HPDE6-E6E7 (cell line): ENCODE results near the gene PAOX.
"Not testable (repeated sequence)": the region's sequence is repeated elsewhere in the genome, so short reads cannot be mapped to it uniquely, and the experiment has no call there.

Source experiments
- DNase-seq: peaks from one replicate; pipeline ENCODE4 v3.0.0; 2011; ENCODE audit warnings: missing footprints; ENCODE audit errors: extremely low spot score

Gene PAOX

GRCh38 chr10:133405272-133405671, 26.2 kb downstream of the PAOX start:
- no peak for DNase-seq

DNA sequence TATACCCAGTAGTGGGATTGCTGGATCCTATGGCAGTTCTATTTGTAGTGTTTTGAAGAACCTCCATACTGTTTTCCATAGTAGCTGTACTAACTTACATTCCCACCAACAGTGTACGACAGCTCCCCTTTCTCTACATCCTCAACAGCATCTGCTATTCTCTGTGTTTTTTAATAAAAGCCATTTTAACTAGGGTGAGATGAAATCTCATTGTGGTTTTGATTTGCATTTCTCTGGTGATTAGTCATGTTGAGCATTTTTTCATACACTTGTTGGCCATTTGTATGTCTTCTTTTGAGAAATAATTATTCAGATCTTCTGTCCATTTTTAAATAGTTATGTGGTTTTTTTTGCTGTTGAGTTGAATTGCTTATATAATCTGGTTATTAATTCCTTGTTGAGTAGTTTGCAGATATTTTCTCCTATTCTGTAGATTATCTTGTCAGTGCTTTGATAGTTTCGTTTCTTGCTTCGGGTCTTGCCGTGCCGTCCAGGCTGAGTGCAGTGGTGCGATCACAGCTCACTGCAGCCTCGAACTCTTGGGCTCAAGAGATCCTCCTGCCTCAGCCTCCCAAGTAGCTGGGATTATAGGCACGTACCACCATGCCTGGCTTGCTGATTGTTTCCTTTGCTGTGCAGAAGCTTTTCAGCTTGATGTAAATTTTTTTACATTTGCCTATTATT, 26.9 kb downstream of the PAOX start:
- no peak for DNase-seq

GRCh38 chr10:133411523-133412380, 32.7 kb downstream of the PAOX start:
- no peak for DNase-seq

DNA sequence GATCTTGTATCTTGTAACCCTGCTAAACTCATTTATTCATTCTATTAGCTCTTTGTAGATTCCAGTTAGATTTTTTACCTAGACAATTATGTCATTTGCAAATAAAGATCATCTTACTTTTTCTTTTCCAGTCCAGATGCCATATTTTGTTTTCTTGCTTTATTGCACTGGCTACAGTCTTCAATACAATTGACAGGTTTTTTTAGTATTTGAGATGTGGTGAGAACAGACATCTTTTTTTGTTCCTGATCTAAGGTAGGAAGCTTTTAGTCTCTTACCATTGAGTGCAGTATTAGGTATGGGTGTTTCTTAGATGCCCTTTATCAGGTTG, 33.3 kb downstream of the PAOX start:
- DNase-seq, result no peak

- DNase-seq, result not testable (repeated sequence)
Observed at GRCh38 chr10:133414401-133414800, 35.3 kb downstream of the PAOX start.

- DNase-seq, result no peak
Observed at GRCh38 chr10:133415752-133416151, 36.7 kb downstream of the PAOX start.

DNA sequence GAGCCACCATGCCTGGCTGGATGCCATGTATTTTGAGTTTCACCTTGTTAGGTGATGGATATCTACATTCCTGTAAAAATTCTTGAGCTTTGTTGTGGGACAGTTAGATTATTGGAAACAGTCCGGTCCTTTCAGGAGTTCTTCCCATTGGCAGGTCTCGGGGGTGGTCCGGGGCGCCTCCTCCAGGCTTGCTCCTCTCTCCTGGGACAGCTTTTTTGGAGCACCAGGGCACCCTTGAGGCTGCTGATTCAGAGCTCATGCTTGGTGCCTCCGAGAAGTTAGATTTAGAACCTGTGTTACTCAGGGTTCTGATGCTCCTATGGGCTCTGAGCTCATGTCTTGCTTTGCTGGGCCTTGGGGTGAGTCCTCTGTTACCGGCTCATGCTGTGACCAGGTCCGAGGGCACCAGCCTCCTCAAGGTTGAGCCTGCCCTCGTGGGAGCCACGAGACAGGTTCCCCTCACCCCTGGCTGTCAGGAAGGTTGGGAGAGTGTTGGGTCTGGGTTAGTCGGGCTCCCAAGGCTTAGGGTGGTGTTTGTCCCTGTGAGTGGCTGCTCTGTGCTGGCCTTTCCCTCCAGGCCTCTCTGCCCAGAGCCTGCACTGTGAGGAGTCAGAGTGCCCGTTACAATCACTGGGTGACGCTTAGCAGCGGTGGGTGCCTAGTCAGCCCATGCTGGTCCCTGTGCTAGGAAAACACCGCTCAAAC, 39.4 kb downstream of the PAOX start:
- no peak for DNase-seq

- no peak for DNase-seq
Observed at GRCh38 chr10:133419211-133419950, 40.3 kb downstream of the PAOX start.

DNA sequence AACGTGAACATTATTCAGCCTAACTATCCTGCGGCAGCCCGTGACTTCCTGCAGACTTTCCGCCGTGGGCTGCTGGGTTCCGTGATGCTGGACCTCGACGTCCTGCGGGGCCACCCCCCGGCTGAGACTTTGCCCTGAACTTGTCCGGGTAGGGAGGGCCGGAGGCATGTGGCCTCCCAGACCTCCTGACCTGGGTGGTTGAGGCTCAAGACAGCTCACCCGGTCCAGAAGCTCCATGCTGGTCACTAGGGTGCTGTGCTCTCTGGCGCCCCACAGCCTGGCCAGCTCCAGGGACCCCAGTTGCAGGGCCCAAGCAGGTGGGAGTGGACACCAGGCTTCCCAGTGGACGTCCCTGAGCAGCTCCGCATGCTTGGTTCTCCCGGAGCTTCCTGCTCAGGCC, 41.0 kb downstream of the PAOX start:
- no peak for DNase-seq

DNA sequence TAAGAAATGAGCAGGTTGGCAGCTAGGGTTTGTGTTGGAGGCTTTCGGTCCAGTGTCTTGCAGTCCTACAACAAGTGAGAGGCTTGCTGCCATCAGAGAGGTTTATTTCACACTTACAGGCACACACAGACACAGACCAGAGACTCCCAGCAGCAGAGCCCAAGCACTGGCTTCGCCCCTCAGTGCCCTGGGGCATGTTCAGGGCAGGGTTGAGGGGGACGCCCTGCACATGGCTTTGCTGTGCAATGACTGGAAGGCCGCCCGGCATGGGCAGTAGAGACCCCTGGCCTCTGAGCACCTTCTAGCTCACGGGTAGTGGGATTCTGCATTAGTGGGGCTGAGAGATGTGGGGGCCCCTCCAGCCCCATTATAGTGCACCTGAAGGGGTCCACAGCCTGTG, 41.5 kb downstream of the PAOX start:
- no peak for DNase-seq

- no peak for DNase-seq
Observed at GRCh38 chr10:133421336-133422222, 42.5 kb downstream of the PAOX start.

GRCh38 chr10:133422223-133422806, 43.3 kb downstream of the PAOX start:
- DNase-seq, result no peak

DNA sequence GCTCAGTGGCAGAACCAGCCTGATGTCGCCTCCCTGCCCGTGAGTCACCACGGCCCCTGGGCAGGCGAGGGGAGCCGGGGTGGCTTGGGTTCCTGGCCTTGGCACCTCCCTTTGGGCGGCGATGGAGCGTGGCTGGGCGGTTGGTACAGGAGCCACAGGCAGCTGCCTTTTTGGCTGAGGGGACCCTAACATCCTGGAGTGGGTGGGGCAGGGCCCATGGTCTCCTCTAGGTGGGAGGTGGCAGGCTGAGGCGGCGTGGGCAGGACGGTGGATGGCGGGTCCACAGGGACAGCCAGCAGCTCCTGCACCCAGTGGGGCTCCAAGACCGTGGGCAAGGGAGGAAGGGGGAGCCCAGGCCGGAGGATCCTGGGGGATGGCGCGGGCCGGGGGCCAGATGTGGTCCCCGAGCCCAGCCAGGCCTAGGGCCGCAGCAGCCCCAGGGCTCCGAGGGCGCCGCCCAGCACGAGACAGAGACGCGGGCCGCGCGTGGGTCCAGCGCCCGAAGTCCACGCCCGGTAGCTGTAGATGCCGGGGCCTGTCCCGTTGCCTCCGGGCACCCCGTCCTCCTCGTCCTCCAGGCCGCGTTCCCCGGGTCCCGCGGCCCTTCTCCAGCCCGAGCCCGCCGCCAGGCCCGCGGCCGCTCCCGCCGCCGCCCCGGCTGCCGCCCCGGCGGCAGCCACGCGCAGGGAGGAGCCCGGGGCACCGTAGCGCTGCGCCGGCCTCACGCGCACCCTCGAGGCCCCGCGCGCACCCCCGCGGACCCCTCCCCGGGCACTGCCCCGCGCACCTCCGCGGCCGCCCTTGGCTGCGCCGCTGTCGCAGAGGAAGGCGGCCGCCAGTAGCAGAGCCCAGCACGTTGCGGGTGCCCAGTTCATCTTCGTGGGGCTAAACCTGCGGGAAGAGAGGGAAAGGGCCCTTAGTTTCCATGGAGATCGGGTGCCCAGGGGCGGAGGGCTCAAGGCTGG, 44.0 kb downstream of the PAOX start:
- no peak for DNase-seq

- DNase-seq, result not testable (repeated sequence)
Observed at GRCh38 chr10:133424102-133424501, 45.0 kb downstream of the PAOX start.

GRCh38 chr10:133424601-133425000, 45.5 kb downstream of the PAOX start, which contains the start of gene SPRN:
TSS of gene SPRN (minus strand) at chr10:133424625. CDS start at chr10:133423681, 944 bp downstream.
- not testable (repeated sequence) for DNase-seq

GRCh38 chr10:133429571-133429970, 50.5 kb downstream of the PAOX start:
- not testable (repeated sequence) for DNase-seq

DNA sequence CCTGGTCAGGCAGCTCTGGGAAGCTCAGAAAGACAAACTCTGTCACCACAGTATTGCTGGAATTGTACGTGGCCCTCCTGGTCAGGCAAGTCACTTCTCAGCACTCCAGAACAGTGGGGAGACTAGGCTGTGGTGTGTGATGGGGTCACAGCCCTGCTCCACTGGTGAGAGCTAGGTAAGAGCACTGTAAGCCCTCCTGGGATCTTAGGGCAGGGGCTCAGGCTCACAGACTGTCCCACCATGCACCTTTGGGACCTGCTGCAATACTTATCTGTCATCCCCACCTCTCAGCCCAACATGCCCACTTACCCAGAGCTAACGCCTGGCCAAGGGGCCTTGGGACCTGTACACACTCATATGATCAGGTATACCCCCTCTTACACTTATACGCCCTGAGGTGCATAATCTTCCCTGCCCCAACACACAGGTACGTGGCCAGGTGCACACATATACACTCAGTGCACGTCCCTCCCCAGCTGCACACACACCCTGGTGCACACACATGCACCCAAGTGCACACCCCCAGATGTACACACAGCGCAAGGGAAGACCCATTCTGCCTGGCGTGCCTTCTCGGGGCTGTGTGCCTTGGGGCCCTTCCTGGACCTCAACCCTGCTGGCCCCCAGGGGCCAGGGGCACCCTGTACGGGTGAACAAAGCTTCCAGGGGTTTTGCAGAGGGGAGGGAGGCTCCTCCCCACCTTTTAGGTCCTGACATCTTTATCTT, 53.0 kb downstream of the PAOX start:
- DNase-seq, result not testable (repeated sequence)

- not testable (repeated sequence) for DNase-seq
Observed at GRCh38 chr10:133432789-133433188, 53.7 kb downstream of the PAOX start.
